Ureter (tissue), 1 donor: ENCODE data around the gene PM20D1. TPM values are rescaled to one million over a fixed set of nuclear protein-coding genes. Genes with fewer than 3 reads are reported as not detected.

Experiments
- DNase-seq: peaks from one replicate; pipeline ENCODE4 v3.0.0-alpha.2; 2020; ENCODE audit warnings: low spot score
- total RNA-seq: library from RNA; stranded (reverse); gene quantifications from one replicate; pipeline ENCODE4 v1.2.4, GENCODE V29; 2023
- donor health status: DM: yes; HTN: yes; CAD: no.

Gene PM20D1
- total RNA-seq, 1 donor from 2014 or later = 23.7 TPM

DNA sequence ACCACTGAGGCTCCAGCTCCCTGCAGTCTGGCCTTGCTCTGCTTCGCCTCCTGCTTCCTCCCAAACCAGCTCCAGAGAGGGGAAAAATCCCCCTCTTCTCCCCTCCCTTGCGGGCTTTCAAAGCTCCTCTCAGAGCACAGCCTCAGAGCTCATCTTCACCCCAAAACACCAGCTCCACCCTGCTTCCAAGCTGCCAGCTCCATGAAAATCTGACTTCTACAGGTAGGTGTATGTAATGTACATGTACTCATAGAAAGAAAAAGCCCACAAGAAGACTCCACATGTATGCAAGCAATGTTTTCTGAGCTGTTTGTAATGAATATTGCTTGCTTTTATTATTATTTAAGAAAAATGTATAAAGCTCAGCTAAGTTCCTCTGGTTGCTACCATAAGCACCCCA, 45.3 kb downstream of the PM20D1 start:
- no peak for DNase-seq

DNA sequence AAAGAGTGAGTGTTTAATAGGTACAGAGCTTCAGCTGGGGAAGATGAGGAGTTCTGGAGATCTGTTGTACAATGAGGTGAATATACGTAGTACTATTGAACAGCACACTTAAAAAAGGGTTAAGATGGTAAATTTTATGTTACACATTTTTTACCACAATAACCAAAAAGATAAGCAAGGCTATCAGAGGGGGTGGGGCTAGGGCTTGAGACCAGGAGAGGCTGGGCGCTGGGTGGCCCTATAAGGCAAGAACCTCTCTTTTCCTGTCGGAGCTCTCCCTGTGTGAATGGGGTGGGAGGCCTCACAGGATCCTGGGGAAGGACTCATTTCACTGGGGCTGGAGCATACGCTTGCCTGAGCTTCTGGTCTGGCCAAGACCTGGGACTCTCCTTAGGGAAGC, 45.9 kb downstream of the PM20D1 start:
- no peak for DNase-seq

DNA sequence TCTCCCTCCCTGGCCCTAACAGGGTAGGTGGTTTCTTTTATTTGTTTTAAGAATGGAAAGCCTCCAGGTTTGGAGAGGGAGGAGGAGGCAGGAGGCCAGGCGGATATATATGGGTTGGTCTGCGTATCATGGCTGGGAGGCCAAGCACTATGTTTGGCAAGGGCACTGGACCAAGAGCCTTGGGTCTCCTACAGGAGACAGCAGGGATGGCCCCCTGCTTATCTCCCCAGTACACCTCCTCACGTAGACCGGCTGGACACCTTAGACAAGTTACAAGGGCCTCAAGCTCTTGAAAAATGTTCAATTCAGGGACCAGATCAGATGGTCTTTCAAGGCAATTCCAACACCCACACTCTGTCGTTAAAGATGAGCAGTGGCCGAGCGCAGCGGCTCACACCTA, 47.9 kb downstream of the PM20D1 start:
- DNase-seq = no peak

DNA sequence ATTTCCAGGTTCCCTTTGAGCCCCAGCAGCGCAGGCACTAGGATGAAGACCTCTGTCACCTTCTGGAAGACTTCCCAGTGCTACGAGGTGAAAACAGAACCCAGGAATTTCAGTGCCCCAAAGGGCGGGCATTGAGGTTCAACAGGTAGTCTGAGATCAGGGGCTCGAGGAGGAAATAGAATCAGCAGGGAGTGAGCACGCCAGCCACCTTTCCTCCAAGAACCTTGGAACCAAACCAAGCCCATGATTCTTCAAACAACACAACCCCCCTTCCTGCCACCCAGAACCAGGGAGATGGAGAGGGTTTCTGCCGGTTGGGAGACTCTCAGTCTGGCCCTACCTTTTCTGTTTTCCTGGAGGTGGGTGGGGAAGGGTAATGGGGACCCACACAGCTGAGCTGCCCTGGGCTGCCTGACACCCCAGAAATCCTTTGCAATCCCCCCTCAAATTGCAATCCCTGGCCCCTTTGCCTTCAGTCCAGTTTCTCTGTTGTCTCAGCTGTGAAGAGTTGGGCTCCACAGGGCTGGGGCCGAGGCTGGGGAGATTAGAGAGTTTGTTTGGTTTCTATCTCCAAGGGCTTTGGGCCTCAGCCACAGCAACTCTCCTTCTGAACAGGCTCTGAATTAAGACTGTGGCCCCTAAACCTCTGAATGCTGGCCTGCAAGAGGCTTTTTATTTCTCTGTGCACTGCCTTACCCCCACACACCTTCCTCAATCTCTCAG, 48.8 kb downstream of the PM20D1 start:
- DNase-seq = peak; percentile 59

DNA sequence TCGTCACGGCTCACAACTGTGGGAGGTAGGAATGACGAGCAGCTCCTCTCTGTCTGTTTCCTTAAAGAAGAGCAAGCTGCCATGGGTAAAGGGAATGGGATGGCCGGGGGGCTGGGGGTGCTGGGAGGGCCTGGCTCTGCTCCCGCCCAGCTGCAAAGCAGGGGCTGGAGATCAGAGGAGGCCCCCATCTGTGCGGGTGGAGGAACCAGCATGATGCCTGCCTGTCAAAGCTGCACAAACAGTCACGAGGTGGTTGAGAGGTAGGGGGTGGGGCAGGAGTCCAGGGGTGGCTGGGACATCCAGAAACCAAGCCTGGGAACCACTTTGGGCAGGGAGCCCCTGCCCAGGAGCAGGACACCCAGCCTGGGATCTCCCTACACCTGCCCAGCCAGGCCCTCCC, 49.5 kb downstream of the PM20D1 start:
- DNase-seq = no peak

DNA sequence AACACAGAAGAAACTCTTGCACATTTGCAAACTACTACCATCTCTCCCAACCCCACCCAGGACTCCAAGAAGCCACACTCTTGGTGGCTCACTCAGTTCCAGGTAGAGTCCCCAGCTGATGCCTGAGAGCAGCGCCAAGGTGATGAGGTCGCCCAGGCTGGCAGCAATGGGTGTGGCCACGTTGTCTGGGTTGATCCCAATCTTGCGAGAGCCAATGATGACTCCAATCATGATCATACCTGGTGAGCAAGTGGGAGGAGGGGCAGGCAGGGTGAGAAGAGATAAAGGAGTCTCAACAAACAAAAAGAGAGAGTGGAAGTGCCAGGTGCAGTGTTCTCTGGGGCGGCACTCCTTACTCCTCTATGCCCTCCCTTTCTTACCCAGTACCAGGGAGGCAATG, 51.4 kb downstream of the PM20D1 start:
- DNase-seq = no peak

DNA sequence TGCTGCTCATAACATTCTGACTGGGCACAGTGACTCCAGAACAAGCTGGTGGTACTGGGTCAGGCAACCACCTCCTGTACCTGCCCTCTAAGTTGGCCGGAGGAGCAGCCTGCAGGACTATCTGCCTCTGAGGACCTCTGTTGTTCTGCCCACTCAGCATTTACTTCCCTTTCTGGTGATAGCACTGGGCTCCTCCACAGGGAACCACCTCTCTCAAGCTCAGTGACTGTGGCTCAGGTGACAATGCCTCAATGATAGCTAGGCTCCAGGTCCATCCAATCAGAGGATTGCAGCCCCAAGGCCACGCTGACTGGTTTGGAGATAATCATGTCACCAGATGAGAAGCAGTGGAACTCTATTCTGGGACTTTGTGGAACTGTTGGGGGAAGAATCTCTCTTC, 52.8 kb downstream of the PM20D1 start:
- DNase-seq = no peak

DNA sequence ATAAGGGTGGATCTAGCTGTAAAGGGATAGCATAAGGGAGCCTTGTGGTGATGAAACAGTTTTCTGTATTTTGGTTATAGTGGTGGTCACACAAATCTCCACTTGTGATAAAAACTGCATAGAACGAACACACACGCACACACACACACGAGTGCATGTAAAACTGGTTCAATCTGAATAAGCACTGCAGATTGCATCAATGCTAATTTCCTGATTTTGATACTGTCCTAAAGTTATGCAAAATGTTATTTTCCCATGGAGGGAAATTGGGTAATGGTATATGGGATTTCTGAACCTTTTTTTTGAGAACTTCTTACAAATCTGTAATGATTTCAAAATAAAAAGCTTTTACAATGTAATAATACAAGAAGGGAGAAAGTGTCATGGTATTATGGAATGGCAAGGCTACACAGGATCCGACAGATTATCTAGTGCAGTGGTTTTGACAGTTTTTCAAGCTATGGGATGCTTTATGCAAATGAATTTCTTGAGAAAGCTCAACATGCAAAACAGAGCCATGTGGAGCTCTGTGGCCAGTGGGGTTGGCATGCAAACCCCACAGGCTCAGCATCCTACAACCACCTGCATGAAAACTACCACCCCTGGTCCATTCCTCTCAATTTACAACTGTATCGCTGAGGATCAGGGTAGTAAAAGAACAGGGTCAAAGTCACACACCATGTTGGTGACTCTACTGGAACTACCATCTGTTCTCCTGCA, 55.8 kb downstream of the PM20D1 start:
- DNase-seq = no peak

DNA sequence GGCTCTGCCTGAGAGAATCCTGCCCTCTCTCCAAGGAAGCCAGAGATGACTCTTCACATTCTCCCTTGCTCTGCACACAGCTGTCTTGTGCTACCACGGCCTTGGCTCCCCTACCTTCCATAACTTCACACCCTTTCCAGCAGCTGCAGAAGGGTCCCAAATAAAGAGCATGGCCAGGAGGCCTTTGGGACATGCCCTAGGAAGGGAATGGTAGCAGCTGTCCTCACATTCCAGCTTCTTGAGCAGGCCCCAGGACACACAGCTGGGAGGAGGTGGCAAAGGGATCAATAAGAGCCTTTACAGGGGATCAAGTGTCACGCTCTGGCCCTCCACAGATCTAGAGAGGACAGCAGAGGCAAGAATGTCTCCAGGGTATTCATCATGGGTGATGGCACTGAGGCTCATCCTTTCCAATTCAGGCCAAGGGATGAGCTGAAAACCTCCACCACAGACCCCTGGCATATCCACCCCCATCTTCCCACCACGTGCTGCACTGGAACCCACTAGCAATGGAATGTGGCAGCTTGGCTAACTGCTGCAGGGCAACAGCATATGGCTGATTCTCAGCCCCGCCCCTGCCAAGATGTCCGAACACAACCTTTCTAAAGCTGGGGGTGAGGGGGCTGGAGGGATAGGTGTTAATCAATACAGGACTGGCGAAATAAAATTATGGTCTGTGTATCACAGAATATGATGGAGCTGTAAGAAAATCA, 56.8 kb downstream of the PM20D1 start:
- no peak for DNase-seq

DNA sequence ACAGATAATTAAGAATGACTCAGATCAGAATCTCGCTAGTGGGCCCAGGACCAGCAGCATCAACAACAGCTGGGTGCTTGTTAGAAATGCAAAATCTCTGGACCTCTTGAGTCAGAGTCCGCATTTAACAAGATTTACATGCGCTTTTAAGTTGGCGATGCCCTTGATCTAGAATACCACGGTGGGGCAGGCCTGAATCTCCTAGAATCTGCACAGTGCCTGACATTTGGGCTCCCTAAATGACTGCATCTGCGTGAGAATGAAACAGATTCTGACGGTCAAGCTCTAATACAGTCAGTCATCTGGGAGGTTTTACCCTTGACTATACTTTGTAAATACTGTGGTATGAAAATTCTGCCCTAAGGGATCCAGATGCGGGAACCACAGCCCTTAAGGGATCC, 57.5 kb downstream of the PM20D1 start:
- no peak for DNase-seq

DNA sequence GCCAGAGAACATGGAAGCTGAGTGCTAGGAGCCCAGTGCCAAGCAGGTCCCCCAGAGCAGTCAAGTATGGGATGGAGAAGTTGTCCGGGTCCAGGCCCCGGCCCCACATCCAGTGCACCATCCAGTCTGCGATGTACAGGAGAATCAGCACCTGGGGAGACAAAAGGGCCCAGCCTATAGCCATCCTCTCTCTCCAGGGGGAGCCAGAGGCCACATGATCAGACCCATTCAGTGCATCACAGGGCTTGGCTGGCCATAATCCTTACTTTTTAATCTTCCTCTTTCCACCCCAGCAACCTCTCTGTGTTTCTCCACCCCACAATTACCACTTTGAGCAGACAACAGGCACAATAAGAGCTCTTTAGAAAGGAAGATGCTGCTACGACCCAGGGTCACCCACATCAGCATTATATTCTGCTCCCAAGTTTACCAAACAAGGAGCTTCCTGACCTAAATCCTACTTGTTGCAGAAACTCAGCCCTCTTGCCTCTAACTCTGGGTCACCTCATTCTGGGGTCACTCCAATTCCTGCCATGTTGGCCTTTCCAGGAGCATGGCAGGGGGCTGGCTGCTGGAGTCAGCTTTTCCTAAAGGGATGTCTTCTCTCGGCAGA, 58.3 kb downstream of the PM20D1 start:
- DNase-seq = peak; percentile 68

DNA sequence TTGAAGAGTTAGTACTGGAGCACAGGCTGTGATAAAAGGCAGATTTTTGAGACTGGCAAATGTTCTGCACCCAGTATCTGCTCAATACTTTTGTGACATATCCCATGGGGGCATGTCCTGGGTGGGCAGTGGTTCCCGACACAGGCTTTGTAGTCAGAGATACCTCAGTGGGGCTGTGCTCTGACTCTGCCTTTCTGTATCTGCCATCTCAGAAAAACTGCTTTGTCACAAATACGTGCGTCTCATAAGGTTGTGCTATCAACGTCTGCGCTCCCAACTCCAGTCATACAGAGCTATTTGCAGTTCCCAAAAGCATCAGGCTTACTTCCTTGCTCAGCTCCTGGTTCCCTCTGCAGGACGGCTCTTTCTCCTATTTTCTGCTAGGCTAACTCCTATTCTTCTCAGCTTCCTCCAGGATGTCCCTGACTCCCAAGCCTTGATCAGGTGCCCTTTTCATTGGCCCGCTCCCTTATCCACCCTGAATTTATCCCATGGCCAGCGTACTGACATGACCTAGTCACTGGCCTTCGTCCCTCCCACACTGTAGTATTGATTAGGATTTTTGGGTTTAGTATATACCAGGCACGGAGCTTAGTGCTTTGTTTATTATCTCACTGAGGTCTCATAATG, 62.5 kb downstream of the PM20D1 start:
- no peak for DNase-seq

DNA sequence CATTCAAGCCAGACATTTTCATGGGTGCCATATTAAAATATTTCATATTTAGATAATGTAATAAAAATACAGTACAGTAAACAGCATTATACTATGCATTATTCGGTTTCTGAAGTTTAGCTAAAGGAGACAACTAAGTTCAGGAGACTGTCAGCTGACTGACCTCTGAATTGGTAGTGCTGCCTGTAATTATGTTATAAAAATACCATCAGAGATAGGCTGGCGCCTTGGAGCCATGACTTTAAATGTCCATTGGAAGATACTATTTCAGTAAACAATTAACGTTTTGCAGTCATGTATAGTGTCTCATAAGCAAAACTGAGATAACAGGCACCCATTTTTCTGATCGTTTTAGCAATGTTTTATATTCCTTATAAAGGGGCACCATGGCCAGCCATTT, 63.3 kb downstream of the PM20D1 start:
- DNase-seq = no peak

DNA sequence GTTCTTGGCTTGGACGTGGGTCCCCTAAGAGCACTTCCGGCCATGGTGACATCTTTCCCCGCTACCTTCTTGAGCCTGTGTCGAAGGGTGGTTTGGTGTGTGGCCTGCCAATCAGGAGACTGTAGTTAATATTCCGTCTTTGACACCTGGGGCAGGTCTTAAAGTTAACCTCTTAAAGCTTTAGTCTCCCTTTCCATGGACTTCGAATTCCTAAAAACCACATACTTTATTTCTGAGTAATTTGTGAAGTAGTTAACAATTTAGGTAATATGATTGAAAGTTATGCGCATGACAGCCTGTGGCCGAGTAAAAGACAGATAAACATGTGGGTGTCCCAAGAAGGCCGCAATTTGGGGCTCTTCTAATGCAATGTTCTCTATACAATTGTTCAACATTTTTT, 64.5 kb downstream of the PM20D1 start:
- DNase-seq = no peak

DNA sequence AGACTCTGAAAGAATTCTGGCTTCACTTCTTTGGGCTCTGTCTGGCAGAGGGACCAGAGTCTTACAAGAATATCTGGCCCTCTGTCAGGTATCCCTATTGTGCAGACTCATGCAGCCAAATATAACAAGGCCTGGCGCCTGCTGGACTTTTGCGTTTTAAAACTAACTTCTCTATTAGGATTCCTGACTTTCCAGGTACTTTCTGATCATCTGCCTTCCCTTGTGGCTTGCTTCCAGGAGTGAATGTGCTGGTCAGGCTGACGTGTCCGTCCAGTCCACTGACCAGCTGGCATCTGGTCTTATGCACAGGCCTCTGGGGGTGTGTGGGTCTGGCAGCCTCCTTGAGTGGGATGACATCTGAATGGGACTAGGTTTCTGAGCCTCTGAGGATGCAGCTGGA, 66.0 kb downstream of the PM20D1 start:
- no peak for DNase-seq

DNA sequence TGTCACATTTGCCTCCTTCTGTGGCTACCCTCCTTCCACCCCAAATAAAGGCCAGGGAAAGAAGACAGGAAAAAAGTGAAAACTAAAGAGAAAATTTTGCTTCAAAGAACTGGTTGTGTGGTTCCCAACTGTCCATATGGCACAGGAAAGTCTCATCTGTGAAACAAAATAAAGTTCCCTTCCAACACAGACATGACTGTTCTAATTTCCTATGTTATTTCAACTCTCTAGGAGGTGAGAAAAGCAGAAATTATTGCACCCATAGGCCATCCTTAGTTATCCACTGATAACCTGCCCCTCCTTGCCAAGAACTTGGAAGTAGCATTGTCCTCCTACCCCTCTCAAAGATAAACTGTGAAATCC, 66.5 kb downstream of the PM20D1 start:
- DNase-seq = no peak

DNA sequence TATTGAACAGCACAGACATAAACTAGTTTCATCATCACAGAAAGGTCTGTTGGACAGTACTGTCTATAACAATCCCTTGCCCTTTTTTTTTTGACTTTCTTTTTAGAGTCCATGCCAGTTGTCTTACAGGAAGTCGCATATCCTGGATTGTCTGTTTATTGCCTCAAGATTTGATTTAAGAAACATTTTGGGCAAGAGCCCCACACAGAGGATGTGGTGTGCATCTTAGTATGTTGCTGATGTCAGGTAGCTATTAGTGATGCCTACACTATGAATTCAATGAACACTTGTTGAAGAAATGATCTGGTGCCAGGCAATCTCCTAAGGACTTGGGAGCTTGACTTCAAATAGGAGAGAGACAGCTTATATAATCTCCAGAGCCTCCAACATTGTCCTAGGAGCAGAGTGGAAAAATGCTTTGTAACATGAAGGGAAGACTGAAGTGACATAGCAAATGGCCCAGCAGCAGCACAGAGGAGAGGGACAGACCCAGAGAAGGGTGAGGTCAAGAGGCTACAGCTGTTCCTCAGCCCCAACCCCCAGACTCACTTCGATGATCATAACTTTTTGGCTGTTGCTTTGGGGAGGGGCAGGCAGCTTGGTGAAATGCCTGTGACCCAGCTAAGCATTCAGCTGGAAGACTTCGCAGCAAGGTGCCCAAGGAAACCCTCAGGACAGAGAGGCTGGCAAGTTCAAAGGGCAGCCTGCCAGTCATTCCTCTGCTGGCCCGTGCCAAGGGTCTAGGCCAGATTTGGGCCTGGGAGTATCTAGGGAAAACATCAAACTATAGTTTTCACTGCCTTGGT, 67.1 kb downstream of the PM20D1 start:
- DNase-seq = no peak

DNA sequence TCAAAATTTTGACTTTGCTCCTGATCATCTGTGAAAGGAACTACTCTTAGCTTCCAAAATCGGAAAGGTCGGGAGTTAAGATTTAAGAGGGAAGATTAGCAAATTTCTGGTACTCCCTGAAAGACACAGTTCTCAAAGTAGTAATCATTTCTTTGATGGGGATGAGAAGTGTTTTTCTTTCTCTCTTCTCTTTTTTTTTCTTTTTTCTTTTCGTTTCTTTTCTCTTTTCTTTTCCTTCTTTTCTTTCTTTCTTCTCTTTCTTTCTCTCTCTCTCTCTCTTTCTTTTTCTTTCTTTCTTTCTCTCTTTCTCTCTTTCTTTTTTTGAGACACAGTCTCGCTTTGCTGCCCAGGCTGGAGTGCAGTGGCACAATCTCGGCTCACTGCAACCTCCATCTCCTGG, 69.6 kb downstream of the PM20D1 start:
- DNase-seq = no peak
